Ectodermal cell (in vitro differentiated cells): ENCODE data around the gene LRP5.

ENCODE experiments used
- H3K27ac ChIP-seq: 2 replicates; pipeline ENCODE4 v1.7.0; 2013; ENCODE audit warnings: mild to moderate bottlenecking, low read depth, low read length; ENCODE audit not compliant: insufficient read depth, poor library complexity, severe bottlenecking
- H3K27me3 ChIP-seq: 2 replicates; pipeline ENCODE4 v1.7.0; 2013; ENCODE audit warnings: mild to moderate bottlenecking, low read length; ENCODE audit not compliant: insufficient read depth, control insufficient read depth, poor library complexity, severe bottlenecking
- H3K36me3 ChIP-seq: one replicate; pipeline ENCODE4 v1.7.0; 2013; ENCODE audit warnings: low read length; ENCODE audit not compliant: control insufficient read depth, insufficient read depth
- H3K4me1 ChIP-seq: one replicate; pipeline ENCODE4 v1.7.0; 2013; ENCODE audit warnings: low read length; ENCODE audit not compliant: control insufficient read depth, insufficient read depth
- H3K4me3 ChIP-seq: 2 replicates; pipeline ENCODE4 v1.7.0; 2013; ENCODE audit warnings: low read depth, low read length, control low read depth; ENCODE audit not compliant: insufficient read depth
- H3K9me3 ChIP-seq: 2 replicates; pipeline ENCODE4 v1.7.0; 2013; ENCODE audit warnings: mild to moderate bottlenecking, low read length, moderate library complexity; ENCODE audit not compliant: control insufficient read depth
- WGBS, 2 experiments: methylation state at CpG; one replicate each; pipeline ENCODE4 v1.1.7; 2013; ENCODE audit warnings: missing lambda C conversion rate in 2 of 2; 5-methylcytosine and 5-hydroxymethylcytosine counted together

Gene LRP5

GRCh38 chr11:68317147-68317785 lies 4.9 kb downstream of the LRP5 start:
- 79 to 80% methylated on average over 15 of the region's 15 CpGs for WGBS, 2 experiments
- Histone ChIP-seq H3K9me3 (no peaks in the 10 kb centered on the region), H3K27me3 (peaks cover 16% of the 10 kb centered on the region), H3K36me3 (no peaks in the 10 kb centered on the region), H3K27ac (no peak overlapping the region), H3K4me1 (peaks cover 10% of the 10 kb centered on the region), H3K4me3 (no peak overlapping the region)

GRCh38 chr11:68321293-68322051 lies 9.1 kb downstream of the LRP5 start:
- H3K27me3 ChIP-seq, result no peaks in the 10 kb centered on the region
- no peak overlapping the region for H3K27ac ChIP-seq
- H3K4me1 ChIP-seq, result peaks cover 11% of the 10 kb centered on the region
- H3K36me3 ChIP-seq, result no peaks in the 10 kb centered on the region
- WGBS, 2 experiments, result 89 to 94% methylated on average over 16 of the region's 16 CpGs
- no peaks in the 10 kb centered on the region for H3K9me3 ChIP-seq
- no peak overlapping the region for H3K4me3 ChIP-seq

GRCh38 chr11:68322052-68322430 lies 9.7 kb downstream of the LRP5 start:
- no peaks in the 10 kb centered on the region for H3K9me3 ChIP-seq
- no peaks in the 10 kb centered on the region for H3K27me3 ChIP-seq
- WGBS, 2 experiments, result 91 to 94% methylated on average over 9 of the region's 9 CpGs
- no peak overlapping the region for H3K27ac ChIP-seq
- H3K4me1 ChIP-seq, result peaks cover 16% of the 10 kb centered on the region
- H3K36me3 ChIP-seq, result no peaks in the 10 kb centered on the region
- H3K4me3 ChIP-seq, result no peak overlapping the region

GRCh38 chr11:68324241-68324640 lies 11.8 kb downstream of the LRP5 start:
- Histone ChIP-seq H3K27ac (no peak overlapping the region), H3K4me3 (no peak overlapping the region), H3K27me3 (no peaks in the 10 kb centered on the region), H3K9me3 (no peaks in the 10 kb centered on the region), H3K4me1 (peaks cover 35% of the 10 kb centered on the region), H3K36me3 (no peaks in the 10 kb centered on the region)
- 96 to 97% methylated on average over 9 of the region's 9 CpGs for WGBS, 2 experiments

- H3K36me3 ChIP-seq, result no peaks in the 10 kb centered on the region
- no peaks in the 10 kb centered on the region for H3K9me3 ChIP-seq
- no peak overlapping the region for H3K27ac ChIP-seq
- H3K4me3 ChIP-seq, result no peak overlapping the region
- H3K4me1 ChIP-seq, result peaks cover 35% of the 10 kb centered on the region
- WGBS, 2 experiments, result 95 to 96% methylated on average over 10 of the region's 10 CpGs
- H3K27me3 ChIP-seq, result no peaks in the 10 kb centered on the region
Observed at GRCh38 chr11:68324695-68325094, 12.3 kb downstream of the LRP5 start.

GRCh38 chr11:68325183-68325906 lies 13.0 kb downstream of the LRP5 start:
- H3K27ac ChIP-seq, result no peak overlapping the region
- no peaks in the 10 kb centered on the region for H3K27me3 ChIP-seq
- H3K4me1 ChIP-seq, result peaks cover 41% of the 10 kb centered on the region
- no peaks in the 10 kb centered on the region for H3K9me3 ChIP-seq
- H3K4me3 ChIP-seq, result no peak overlapping the region
- WGBS, 2 experiments, result 82% methylated on average over 18 of the region's 18 CpGs
- no peaks in the 10 kb centered on the region for H3K36me3 ChIP-seq

GRCh38 chr11:68325907-68326220 lies 13.5 kb downstream of the LRP5 start:
- 88 to 91% methylated on average over 13 of the region's 13 CpGs for WGBS, 2 experiments
- Histone ChIP-seq H3K4me1 (peaks cover 45% of the 10 kb centered on the region), H3K9me3 (no peaks in the 10 kb centered on the region), H3K36me3 (no peaks in the 10 kb centered on the region), H3K27ac (no peak overlapping the region), H3K27me3 (no peaks in the 10 kb centered on the region), H3K4me3 (no peak overlapping the region)

GRCh38 chr11:68326334-68327215 lies 14.2 kb downstream of the LRP5 start:
- no peak overlapping the region for H3K27ac ChIP-seq
- no peak overlapping the region for H3K4me3 ChIP-seq
- H3K9me3 ChIP-seq, result no peaks in the 10 kb centered on the region
- peaks cover 45% of the 10 kb centered on the region for H3K4me1 ChIP-seq
- 91 to 92% methylated on average over 28 of the region's 28 CpGs for WGBS, 2 experiments
- H3K36me3 ChIP-seq, result no peaks in the 10 kb centered on the region
- no peaks in the 10 kb centered on the region for H3K27me3 ChIP-seq

- no peak overlapping the region for H3K4me3 ChIP-seq
- no peaks in the 10 kb centered on the region for H3K9me3 ChIP-seq
- H3K36me3 ChIP-seq, result no peaks in the 10 kb centered on the region
- peak overlapping the region; percentile 69 for H3K27ac ChIP-seq
- WGBS, 2 experiments, result 73 to 74% methylated on average over 17 to 18 of the region's 19 CpGs
- H3K27me3 ChIP-seq, result no peaks in the 10 kb centered on the region
- H3K4me1 ChIP-seq, result peaks cover 49% of the 10 kb centered on the region
Observed at GRCh38 chr11:68327586-68328370, 15.4 kb downstream of the LRP5 start.
